Glutamatergic neuron (in vitro differentiated cells): ENCODE measurements around the gene LMO4. TPM values are rescaled to one million over a fixed set of nuclear protein-coding genes. Genes with fewer than 3 reads are reported as not detected.

ENCODE experiments used
- DNase-seq: peaks from one replicate; pipeline ENCODE4 v3.0.0; 2022
- H3K27ac Mint-ChIP-seq: one replicate; pipeline ENCODE4 v1.8.0; 2020; ENCODE audit warnings: mild to moderate bottlenecking, mixed read lengths, inconsistent platforms; ENCODE audit not compliant: unreplicated experiment
- H3K27me3 Mint-ChIP-seq: one replicate; pipeline ENCODE4 v1.8.0; 2020; ENCODE audit warnings: mild to moderate bottlenecking, moderate library complexity, mixed read lengths, inconsistent platforms; ENCODE audit not compliant: unreplicated experiment
- H3K36me3 Mint-ChIP-seq: one replicate; pipeline ENCODE4 v1.8.0; 2020; ENCODE audit warnings: mild to moderate bottlenecking, mixed read lengths, inconsistent platforms; ENCODE audit not compliant: unreplicated experiment
- H3K4me1 Mint-ChIP-seq: one replicate; pipeline ENCODE4 v1.8.0; 2020; ENCODE audit warnings: mild to moderate bottlenecking, low read depth, mixed read lengths, inconsistent platforms; ENCODE audit not compliant: unreplicated experiment
- H3K4me3 Mint-ChIP-seq: one replicate; pipeline ENCODE4 v1.8.0; 2020; ENCODE audit warnings: mild to moderate bottlenecking, mixed read lengths, inconsistent platforms; ENCODE audit not compliant: unreplicated experiment
- H3K9me3 Mint-ChIP-seq: one replicate; pipeline ENCODE4 v1.8.0; 2020; ENCODE audit warnings: mild to moderate bottlenecking, moderate library complexity, mixed read lengths, inconsistent platforms; ENCODE audit not compliant: unreplicated experiment
- CTCF ChIP-seq: fragments of 200-600 bp; sonication (generic); IDR thresholded peaks from one replicate; pipeline ENCODE4 v1.5.0; 2021; ENCODE audit not compliant: partially characterized antibody, unreplicated experiment
- total RNA-seq: library from RNA; stranded (reverse); fragmentation: NEBNext Ultra II Directional; extraction: Animal tissue kit (Norgen Biotek cat#: 25700); gene quantifications from one replicate; pipeline ENCODE4 v1.2.1, GENCODE V29; 2021; ENCODE audit not compliant: unreplicated experiment

LMO4 gene
- total RNA-seq, 1 donor from 2014 or later = 16.5 TPM

DNA sequence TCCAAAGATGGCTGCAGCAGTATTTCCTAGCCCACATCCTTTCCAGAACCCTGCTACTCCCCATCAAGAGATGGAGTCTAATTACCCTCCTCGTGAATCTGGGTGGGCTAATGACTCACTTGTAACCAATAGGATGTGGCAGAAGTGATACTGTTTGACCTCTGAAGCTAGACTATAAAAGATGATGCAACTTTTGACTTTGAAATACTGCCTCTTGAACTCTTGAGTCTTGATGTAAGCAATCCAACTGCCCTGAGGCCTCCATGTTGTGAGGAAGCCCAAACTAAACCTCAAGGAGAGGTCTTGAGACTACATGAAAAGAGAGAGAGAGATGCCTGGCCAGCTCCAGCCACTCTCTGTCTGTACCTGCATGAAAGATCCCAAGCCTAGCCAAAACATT lies 29.5 kb downstream of the LMO4 start:
- Mint-ChIP-seq H3K27me3 (no peaks in the 10 kb centered on the region), H3K9me3 (no peaks in the 10 kb centered on the region)
- TF ChIP-seq CTCF = no peak

GRCh38 chr1:87359586-87359985 lies 30.9 kb downstream of the LMO4 start:
- TF ChIP-seq CTCF = no peak
- no peaks in the 10 kb centered on the region for H3K4me1 Mint-ChIP-seq
- H3K36me3 Mint-ChIP-seq = no peaks in the 10 kb centered on the region
- H3K9me3 Mint-ChIP-seq = no peaks in the 10 kb centered on the region
- DNase-seq = no peak
- no peaks in the 10 kb centered on the region for H3K27me3 Mint-ChIP-seq
- no peak overlapping the region for H3K27ac Mint-ChIP-seq
- no peak overlapping the region for H3K4me3 Mint-ChIP-seq

More for the DNA sequence above, 29.5 kb downstream of the LMO4 start:
- no peak for DNase-seq
- Mint-ChIP-seq H3K4me1 (no peaks in the 10 kb centered on the region), H3K27ac (no peak overlapping the region), H3K36me3 (no peaks in the 10 kb centered on the region), H3K4me3 (no peak overlapping the region)

DNA sequence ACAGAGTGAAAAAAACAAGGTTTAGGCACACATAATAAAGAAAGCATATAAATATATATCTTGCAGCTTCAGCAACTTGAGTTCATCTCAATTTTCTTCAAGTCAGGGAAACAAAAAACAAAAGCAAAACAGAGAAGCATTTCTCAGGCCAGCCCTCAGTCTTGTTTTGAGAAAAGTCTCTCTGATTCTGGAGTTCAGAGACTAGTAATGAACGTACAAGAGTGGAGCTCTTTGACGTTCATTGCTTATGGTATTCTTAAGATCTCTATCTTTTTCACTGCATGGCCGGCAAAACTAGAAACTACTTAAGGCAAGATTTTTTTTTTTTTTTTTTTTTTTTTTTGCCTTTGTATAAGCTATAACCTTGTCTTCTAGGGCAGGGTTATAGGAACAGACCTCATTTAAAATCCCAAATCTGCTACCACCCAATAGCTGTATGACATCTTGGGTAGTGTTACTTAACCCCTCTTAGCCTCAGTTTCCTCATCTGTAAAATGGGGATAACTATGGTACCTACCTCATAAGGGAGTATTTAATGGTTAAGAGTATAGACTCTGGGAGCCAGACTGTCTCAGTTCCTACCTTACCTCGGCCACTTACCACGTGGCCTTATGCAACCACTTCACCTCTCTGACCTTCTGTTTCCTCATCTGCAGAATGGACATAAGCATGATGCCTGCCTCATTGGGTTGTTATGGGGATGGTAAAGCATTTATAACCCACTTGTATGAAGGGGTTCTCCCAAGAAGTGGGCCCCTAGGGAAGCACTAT lies 33.6 kb downstream of the LMO4 start:
- TF ChIP-seq CTCF = no peak
- Mint-ChIP-seq H3K36me3 (no peaks in the 10 kb centered on the region), H3K4me1 (no peaks in the 10 kb centered on the region), H3K4me3 (no peak overlapping the region), H3K27me3 (no peaks in the 10 kb centered on the region), H3K27ac (no peak overlapping the region), H3K9me3 (peaks cover 3% of the 10 kb centered on the region)
- DNase-seq = no peak

- H3K27ac Mint-ChIP-seq = no peak overlapping the region
- no peak overlapping the region for H3K4me3 Mint-ChIP-seq
- DNase-seq = no peak
- TF ChIP-seq CTCF = no peak
- no peaks in the 10 kb centered on the region for H3K4me1 Mint-ChIP-seq
- H3K27me3 Mint-ChIP-seq = no peaks in the 10 kb centered on the region
- no peaks in the 10 kb centered on the region for H3K36me3 Mint-ChIP-seq
- H3K9me3 Mint-ChIP-seq = peaks cover 3% of the 10 kb centered on the region
These were observed 34.2 kb downstream of the LMO4 start for GRCh38 chr1:87362834-87363426.

DNA sequence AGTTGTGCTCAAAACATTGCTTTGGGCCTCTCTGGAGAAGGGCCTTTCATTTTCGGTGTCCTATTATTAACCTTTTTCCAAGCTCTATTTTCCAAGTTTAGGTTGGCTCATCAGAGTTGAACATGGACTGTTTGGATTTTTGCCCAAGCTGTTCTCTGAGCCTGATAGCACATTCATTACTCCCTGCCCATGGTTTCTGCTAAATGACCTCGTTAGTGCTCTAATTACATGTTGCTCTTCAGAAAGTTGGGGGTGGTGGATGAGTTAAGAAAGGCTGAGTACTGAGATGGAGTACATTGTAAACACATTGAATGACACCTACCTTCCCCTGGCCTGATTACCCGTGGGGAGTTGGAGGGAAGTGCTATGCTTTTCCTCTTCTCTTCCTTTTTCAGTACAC lies 38.9 kb downstream of the LMO4 start:
- Mint-ChIP-seq H3K27me3 (no peaks in the 10 kb centered on the region), H3K36me3 (no peaks in the 10 kb centered on the region), H3K4me3 (no peak overlapping the region), H3K4me1 (no peaks in the 10 kb centered on the region), H3K27ac (no peak overlapping the region), H3K9me3 (peaks cover 3% of the 10 kb centered on the region)
- DNase-seq = no peak
- no peak for TF ChIP-seq CTCF
